ENCODE measurements around the gene FAM53B.

Gene FAM53B

GRCh38 chr10:124658591-124659242, 85.5 kb downstream of the FAM53B start:
- DNase-seq, result no peak

GRCh38 chr10:124657806-124658205, 86.4 kb downstream of the FAM53B start:
- peak; percentile 61 for DNase-seq

GRCh38 chr10:124656541-124656940, 87.6 kb downstream of the FAM53B start:
- DNase-seq, result no peak

DNA sequence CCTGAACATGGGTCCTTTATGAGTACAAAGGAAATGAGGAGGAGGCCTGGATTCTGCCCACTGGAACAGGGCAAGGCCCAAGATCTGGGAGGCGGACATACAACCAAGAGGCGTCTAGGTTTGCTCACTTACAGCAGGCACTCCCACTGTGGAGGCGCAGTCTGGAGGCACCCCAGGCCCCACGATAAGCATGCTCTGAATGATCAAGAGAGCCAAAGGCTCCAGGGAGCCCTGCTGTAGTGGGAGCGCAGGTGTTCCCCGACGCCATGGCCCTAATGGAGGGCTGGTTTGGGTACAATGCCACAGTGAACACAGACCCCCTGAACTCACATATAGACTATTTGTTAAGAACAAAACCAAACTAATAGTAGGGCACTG, 88.1 kb downstream of the FAM53B start:
- no peak for DNase-seq

DNA sequence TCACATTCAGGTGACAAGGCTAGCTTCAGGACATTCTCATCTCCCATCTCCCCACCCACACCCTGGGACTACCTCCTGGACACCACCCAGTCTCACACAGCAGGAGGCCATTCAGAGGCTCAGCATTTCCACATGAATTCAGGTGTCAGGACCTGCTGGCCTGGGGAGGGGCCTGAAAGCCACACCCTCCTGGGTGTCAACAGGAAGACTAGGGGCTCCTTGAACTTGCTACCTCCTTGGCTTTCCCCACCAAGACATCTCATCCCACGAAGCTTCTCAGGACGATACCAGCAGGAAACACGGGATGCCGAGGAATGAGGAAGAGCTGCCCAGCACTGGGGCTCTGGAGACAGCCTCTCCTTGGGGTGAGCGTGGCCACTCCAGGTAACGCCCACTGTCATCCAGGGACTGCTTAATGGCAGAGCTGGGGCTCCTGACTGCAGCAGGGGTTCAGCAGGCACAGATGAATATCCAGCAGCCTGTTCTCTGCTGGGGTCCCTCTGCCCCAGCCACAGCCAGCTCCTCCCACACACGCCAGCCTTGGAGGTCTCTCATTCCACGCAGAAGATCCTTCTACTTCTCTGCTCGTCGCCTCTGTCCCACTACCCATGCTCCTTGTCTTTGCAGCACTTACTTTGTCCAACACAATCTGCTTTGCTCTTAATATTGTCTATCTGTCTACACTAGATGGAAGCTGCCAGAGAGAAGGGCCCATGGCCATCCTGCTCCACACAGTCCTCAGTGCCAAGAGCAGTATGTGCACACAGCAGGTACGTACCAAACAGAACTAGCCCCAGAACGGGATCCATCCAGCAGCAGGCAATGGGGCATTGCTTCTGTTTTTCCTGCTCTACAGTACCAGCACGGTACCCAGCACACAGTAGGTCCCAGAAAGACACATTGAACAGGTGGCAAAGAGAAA, 88.7 kb downstream of the FAM53B start:
- DNase-seq, result no peak

- peak; percentile 53 for DNase-seq
Measured at GRCh38 chr10:124654686-124655085, 89.5 kb downstream of the FAM53B start.

GRCh38 chr10:124653811-124654651, 90.1 kb downstream of the FAM53B start:
- no peak for DNase-seq

- DNase-seq, result no peak
Measured at GRCh38 chr10:124653311-124653710, 90.9 kb downstream of the FAM53B start.

DNA sequence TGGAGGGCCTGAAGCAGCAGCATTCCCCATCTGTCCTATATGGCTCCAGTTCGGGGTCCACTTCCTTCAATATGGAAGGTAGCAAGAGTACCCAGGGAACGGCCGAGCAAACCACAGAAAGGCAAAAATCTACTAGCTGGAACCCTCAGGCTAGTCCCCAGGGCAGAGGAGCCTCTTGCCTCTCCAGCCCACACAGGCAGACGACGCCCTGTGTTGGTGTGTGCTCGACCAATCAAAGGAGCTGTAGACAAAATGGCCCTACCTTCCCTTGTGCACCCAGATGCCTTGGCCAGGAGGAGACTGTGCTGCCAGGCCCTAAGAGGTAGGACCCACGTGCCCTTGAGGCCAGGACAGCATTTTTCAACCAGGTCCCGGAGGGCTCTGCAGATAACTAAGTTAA, 91.5 kb downstream of the FAM53B start:
- no peak for DNase-seq

- DNase-seq, result no peak
Measured at GRCh38 chr10:124652200-124652599, 92.0 kb downstream of the FAM53B start.

DNA sequence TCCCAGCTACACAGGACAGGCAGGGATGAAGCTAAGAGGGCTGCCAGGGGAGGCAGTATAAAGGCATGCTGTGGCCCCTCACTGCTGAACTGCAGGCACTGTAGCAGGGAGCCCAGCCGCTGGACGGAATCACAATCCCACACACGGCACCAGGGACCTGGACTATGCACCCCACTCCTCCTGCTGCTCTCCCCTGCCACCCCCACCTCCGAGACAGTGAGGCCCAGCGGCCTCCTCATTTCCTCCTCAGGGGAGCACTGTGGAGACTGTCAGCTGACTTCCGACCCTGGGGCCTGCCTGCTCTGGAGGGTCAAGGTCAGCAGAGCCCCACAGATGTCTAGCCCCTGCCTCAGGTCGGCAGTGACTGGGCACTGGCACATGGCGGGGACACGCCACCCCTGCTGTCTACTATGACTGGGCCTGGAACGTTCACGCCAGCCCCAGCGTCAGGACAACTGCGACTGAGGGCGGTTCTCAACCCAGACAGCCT, 92.7 kb downstream of the FAM53B start:
- no peak for DNase-seq

DNA sequence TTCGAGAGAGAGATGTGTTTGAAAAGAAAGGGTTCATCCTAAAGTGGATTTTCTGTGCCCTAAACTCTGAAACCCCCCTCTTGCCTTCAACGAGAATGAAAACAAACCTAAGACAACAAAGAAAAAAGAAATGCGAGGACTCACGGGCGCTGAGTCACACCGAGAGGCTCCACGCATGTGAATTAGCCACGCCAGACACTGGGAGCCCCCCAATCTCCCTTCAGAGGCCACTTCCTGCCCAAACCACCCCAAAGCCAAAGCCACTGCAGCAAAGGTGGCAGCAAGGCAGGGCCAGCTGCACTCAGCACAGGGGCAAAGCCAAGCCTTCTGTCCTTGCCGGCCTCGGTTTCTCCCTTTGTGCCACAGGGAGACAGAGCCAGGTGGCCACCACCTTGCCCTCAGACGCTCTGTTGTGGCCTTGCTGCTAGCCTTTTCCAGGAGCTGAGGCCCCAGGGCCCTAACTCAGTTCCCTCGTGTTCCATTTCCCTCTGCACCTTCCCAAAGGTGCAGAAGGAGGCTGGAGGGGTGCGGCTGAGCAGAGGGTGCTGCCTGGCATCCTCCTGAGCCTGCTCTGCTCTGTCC, 93.3 kb downstream of the FAM53B start:
- peak; percentile 80 for DNase-seq

DNA sequence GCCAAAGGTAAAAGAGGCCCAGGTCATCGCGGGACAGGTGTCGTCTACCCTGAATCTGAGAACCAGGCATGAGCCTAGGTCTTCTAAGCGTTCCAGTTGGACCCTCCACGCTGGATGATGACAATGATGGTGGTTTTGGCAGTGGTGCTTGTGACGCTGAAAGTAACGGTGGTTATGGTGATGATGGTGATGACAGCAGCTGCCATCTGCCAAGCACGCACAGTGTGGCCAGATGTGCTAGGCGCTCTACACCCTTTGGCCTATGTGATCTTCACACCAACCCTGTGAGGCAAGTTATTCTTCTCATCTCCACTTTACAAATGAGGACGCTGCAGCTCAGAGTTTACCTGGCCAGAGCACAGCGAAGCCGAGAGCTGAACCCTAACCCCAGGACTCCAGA, 93.9 kb downstream of the FAM53B start:
- no peak for DNase-seq

- no peak for DNase-seq
Measured at GRCh38 chr10:124649214-124649613, 95.0 kb downstream of the FAM53B start.

DNA sequence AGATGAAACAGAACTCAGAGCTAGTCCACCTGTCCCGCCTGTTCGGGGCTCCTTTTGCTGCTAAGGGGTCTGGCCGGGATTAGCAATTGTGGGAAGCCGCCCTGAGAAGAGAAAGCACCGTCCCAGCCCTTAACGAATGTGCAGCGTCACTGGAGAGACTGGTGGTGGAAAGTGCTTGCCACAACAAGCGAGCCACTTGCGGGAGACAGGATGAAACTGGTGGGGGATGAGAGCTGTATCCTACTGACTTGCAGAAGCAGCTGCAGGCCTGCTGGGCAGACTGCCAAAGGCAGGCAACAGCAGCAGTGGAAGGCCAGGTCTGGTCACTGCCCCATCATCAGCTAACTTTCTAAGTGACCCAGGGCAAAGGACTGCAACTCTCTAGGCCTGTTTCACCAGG, 95.4 kb downstream of the FAM53B start:
- DNase-seq, result peak; percentile 70

DNA sequence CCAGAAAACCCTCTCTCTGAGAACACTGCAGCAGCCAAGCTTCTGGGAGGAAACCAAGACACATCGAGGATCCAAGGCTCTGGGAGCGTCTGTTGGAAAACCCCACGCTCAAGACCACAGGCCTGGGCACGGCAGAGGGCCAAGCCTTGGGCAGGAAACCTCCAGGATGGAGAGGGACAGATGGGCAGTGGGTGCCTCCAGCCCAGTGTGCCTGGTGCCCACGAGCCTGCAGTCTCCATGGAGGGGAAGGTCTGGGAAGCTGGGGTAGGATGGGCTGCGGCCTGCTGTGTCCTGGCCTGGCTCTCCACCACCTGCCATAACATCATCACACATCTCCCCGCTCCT, 96.1 kb downstream of the FAM53B start:
- DNase-seq, result no peak

DNA sequence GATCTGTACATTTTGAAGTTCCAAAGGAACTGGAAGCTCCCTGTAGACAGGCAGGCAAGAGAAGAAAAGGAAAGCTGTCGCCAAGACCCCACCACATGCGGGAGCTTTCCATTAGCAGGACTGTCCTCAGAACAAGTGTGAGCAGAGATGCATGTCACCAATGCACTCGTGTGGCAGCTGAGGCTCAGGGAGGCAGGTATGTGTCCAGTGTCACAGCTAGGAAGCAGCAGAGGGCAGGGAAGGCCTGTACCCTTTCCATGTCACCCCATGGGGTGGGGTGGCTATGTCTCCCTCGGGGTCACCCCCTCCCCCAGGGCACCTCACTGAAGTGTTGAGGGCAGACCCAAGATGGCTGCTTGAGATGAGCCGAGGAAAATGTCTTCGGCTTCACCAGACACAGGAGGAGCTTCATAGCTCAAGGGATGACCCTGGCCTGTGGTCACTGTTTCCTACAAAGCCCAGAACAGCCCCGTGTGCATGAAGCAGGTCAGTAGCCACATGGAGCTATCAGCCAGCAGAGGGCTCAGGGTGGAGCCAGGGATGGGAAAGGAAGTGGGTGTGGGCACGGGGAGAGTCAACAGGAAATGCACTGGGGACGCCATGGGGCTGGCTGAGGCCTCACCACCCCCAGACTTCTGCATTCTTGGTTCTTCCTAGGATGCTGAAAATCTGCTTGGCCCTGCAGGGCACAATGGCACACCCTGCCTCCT, 96.6 kb downstream of the FAM53B start:
- peak; percentile 85 for DNase-seq

DNA sequence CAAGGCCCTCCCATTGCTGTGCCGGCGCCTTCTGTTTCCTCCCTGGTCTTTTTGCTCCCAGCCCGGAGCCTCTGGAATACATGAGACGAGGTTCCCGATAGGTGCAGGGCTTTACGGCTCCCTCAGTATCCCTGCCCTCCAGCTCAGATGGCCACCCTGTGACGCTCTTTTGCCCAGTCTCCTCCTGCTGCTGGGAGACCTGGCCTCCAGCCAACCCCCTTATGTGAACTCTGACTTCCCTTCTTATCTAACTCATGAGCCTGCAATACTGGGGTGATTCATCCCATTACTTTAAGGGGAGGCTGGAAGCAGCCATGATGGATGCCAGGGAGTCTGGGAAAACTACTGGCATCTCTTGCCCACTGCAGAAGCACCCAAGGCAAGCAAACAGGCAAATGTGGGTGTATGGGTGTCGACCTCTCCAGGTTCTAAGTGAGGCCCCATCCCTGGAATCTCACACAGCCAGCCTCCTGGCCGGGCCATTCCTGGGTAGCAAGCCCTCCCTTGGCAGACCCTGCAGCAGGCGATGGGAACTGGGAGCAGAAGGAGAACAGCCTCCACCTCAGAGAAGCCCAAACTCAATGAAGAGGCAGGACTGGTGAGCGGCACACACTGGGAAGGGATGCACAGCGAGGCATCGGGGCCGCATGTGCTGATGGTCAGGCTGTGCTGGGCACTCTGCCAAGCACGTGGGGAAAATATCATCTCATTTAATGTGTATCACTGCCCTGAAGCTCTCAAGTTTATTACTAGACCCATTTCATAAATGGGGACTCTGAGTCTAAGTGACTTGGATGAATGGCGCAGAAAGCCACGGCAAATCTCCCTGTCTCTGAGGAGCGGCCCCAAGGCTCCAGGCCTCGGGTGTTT, 97.5 kb downstream of the FAM53B start:
- DNase-seq, result no peak

GRCh38 chr10:124645467-124646095, 98.6 kb downstream of the FAM53B start:
- no peak for DNase-seq

GRCh38 chr10:124644771-124645415, 99.3 kb downstream of the FAM53B start:
- DNase-seq, result no peak
